Spleen (tissue), 7 donors: ENCODE results near the gene C14orf180.

Source experiments
- CTCF ChIP-seq, 11 experiments: fragments of 200-600 bp in 7 of 11; fragments of 450-650 bp in 4 of 11; sonication (generic) in 4 of 11; IDR thresholded peaks in 8 of 11; conservative IDR thresholded peaks in 3 of 11; 1 replicate in 7 of 11; 2 replicates in 4 of 11; pipeline versions ENCODE4 v1.4.0 to v1.8.0; 2016 to 2021; ENCODE audit warnings: antibody characterized with exemption in 11 of 11, inconsistent platforms in 4 of 11, mild to moderate bottlenecking in 1 of 11
- POLR2A ChIP-seq, 3 donors: fragments of 450-650 bp; IDR thresholded peaks; one replicate each; pipeline ENCODE4 v1.5.1; 2017; ENCODE audit warnings: antibody characterized with exemption in 3 of 3, mild to moderate bottlenecking in 1 of 3
- donor health status: DM: no; HTN: no; CAD: no; lungs with moderate emphysema.
- donor health status: DM: no; HTN: no; CAD: no.
- donor health status: DM: no; HTN: no; CAD: no.

DNA sequence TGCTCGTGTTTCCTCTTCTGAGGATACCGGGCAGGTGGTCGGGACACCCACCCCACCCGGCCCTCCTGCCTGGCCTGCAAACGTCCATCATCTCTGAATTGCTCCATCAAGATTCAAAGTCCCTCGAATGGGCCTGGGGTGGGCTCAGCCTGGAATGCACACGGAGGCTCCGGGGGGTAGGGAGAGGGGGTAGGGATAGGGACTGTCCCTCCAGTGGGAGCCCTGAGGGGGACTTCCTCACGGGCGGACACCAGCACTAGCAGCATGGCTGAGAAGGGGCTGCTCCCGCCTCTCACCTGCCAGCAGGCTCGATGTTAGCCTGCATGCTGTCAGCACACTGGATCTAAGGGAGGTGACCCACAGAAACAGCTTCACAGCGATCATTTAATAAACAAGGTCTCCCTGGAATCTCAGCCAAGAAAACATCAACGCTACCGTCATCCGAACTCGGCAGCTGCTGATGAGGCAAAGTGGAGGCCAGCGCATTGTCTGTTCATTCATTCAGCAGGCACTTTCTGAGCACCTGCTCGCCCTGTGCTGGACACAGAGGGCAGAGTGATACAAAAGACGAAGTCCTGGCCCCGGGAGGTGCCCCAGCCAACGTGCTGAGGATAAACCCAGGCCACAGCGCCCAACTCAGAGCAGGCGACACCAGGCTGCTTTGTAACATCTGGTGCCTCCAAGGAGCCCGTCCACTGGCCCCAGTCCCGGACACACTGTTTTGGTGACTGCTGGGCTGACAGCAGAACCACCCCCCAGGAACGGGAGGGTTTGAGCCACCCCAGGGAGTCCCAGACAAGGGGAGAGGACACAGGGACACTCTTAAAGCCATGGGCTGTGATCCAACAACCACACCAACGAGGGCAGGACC, 18.7 kb downstream of the C14orf180 start:
- TF ChIP-seq CTCF (IDR thresholded peaks at IDR 0.05 in 8 of 11, conservative IDR thresholded peaks at IDR 0.05 in 3 of 11) (no peak), POLR2A (IDR thresholded peaks at IDR 0.05) (no peak)
